Left forelimb (tissue), 1 donor: ENCODE measurements around the gene TCF4.

Experiments used
- DNase-seq: peaks from one replicate; pipeline ENCODE4 v3.0.0-alpha.2; 2018; ENCODE audit warnings: low spot score

The TCF4 gene

DNA sequence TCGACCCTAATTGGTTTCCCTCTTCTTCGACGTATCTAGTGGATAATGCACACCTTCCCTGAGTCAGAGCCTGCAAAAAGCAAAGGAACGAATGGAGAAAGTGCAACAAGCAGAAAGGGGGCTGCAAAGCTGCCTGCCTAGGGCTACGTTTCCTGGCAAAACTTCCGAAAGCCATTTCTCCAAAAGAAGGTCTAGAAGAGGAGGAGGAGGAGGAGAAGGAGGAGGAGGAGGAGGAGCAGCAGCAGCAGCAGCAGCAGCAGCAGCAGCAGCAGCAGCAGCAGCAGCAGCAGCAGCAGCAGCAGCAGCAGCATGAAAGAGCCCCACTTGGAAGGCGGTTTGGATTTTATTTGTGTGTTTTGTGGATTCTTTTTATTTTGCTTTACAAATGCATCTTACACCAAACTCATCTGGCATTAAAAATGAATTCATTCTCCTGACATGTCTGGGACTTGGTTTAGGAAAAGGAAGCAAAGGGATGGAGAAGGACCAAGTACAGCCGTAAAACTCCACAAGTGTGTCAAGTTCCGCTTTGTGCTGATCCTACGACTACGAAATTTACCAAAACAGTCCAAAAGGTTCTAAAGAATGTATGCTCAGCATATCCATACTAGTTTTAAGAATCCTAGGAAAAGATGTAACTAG lies 2.0 kb downstream of the TCF4 start:
- no peak for DNase-seq

- no peak for DNase-seq
Observed at GRCh38 chr18:55585065-55585919, 2.7 kb downstream of the TCF4 start.

- DNase-seq, result no peak
Observed at GRCh38 chr18:55584201-55584600, 3.8 kb downstream of the TCF4 start.

- DNase-seq, result no peak
Observed at GRCh38 chr18:55582325-55582724, 5.7 kb downstream of the TCF4 start.

DNA sequence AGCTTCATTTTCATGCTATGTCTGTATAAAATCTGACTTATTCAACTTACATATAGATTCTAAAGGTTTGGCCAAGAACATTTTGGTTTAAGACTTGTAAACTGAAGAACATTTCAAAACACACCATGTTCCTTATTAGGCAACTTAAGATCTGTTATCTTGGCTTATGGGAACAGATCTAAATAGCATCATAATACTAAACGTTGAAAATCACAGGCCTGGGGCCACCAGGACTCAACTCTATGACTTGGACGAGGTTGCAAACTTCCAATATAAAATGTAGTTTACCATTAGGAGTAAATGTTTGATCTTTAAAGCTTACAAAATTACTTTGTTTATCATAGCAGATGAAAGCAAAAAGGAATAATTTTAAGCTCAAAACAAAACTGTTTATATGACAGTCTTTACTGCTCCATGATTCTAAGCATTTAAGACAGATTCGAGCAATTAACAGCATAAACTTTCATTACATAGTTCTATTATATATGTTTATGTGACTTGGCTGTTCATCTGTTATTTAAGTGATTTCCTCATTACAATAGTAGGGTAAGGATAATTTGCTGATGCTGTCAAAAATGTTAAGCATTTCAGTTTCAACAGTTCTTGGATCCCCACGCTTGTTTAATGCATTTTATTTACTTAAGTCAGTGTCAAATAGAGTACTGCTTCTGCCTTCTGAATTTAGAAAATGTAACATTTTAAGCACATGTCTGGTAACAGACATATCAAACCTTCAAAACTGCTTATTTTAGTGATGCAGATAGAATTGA lies 8.3 kb downstream of the TCF4 start:
- DNase-seq, result no peak

DNA sequence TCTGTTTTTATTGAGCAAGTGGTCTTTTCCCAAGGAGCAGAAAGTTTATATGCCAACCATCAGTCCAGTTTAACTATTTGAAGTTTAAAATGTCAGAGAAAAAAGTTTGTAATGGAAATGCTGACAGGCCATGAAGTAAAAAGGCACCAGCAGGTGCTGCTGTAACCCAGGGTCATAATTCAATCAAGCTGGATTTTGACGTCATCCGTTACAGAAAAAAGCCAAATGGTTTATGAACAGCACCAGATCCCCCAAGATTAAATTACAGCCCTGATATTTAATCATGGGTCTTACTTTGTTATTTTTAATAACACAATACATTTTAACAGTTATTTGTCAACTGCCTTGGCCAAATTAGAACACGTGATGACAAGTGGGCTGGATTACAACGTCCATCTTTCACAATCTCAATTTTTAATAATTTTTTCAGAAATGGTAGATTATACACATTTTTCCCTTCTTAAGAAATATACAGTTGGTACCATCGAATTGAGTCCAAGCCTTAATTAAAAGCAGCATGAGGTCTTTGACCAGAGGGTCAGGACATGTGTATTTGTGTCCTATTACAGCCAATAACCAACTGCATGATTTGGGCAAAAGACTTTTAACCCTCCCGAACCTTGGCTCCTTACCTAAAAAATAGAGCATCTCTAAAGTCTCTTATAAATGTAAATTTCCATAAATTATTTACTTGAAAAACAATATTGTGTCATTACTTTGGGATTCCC lies 10.0 kb downstream of the TCF4 start:
- no peak for DNase-seq

GRCh38 chr18:55576001-55576400 lies 12.0 kb downstream of the TCF4 start:
- DNase-seq, result no peak

DNA sequence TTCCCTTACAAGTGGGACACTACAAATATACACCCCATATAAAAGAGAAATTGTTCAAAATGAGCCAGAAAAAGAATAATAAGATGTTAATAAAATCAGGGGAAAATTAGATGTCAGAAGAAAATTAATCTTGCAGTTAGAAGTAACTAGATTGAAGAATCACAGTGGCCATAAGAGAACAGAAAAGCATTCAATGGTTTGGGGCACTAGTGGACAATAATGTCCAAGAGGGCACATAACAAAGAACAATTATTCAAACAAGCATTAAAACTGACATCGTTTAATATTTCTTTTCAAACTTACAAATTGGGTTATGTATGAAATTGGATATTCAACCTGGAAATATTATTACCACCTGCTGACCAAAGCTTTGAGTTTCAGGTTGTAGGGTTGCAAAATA lies 12.9 kb downstream of the TCF4 start:
- DNase-seq, result no peak

- no peak for DNase-seq
Observed at GRCh38 chr18:55573386-55573785, 14.6 kb downstream of the TCF4 start.

- DNase-seq, result no peak
Observed at GRCh38 chr18:55570966-55571365, 17.0 kb downstream of the TCF4 start.

DNA sequence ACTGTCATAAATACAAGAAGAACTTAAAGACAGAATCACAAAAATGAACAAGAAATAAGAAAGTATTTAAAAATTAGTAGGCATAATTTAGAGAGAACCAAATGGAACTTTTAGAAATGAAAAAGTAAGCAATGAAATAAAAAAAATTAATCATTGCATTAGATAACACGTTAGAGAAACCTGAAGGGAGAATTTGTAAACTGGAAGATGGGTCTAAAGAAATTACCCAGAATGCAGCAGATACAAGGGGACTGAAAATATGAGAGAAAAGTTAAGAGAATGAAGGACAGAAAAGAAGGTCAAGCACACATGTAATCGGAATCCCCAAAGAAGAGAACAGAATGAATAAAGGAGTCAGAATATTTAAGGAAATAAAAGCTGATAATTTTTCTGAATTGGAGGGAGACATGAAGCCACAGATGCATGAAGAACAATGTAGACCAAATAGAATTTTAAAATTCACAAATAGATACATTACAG lies 21.5 kb downstream of the TCF4 start:
- DNase-seq, result no peak

DNA sequence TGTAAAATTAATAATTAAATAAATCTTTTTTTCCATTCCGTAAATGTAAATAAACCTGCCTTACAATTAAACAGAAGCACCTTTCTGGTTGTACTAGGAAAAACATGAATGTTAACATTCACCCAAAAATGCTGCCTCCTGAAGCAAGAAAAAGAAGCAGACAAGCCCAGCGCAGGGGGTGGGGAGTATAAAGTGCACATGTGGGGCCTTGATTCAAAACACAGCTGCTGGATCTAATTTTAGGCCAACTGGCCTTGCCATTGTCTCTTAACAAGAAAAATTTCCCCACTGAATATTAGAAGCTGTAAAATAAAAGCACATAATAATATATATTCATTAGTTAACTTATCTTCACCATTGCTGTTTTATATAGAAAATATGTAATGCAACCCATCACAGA lies 28.3 kb downstream of the TCF4 start:
- no peak for DNase-seq

DNA sequence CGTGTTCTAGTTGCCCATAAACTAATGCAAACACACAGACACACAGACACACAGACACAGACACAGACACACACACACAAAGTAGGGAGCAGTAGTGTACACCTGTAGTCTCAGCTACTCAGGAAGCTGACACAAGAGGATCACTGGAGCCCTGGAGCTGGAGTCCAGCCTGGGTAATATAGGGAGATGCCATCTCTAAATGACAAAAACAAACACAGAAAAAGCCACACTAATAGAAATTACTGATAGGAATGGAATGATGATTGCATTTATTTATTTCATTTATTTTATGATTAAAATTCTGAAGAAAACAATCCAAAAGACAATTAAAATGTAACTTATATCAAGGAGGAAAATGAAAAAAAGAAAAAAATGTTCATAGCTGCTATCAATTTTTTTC lies 30.8 kb downstream of the TCF4 start:
- no peak for DNase-seq

- no peak for DNase-seq
Observed at GRCh38 chr18:55555395-55556027, 32.5 kb downstream of the TCF4 start.

- DNase-seq, result peak; percentile 72
Observed at GRCh38 chr18:55552526-55553189, 35.3 kb downstream of the TCF4 start.

GRCh38 chr18:55551227-55551626 lies 36.8 kb downstream of the TCF4 start:
- no peak for DNase-seq

- no peak for DNase-seq
Observed at GRCh38 chr18:55550471-55550870, 37.5 kb downstream of the TCF4 start.

- no peak for DNase-seq
Observed at GRCh38 chr18:55549474-55550104, 38.4 kb downstream of the TCF4 start.

GRCh38 chr18:55547705-55548056 lies 40.3 kb downstream of the TCF4 start:
- DNase-seq, result no peak

DNA sequence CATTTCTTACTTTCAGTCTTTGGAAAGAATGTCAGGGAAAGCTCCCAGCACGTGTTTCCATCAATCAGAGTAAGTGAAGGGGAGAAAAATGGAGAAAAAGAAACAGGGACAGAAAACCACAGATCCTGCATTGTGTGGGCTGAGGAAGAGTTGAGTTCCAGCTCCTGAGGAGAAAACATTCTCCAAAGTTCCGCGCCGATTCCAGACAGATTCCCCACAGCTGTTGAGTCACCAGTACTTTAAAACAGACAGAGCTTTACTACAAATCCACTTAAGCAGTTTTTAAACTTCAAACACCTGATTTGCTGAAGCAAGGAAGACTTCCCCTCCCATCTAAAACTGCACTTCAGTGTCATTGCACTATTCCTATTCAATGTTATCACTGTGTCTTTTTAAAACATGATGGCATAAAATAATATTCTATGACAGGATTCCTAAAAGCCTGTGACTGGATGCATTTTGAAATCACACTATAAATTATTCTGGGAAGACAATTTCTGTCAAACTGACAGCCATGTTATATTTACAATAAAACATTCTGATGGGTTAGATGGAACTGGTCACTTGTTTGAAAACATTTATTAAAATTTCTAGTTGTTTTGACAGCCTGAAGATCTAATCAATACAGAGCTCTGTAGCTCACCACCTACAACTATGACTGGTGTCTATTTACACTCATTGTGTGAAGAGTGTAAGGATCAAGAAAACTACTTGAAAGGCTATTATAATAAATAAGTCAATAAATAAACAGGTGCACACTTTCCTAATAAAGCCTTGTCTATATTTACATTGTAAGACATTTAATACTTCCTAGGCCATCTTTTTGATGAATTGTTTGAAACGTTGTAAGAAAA lies 40.9 kb downstream of the TCF4 start:
- no peak for DNase-seq
